SK-N-SH (cell line): ENCODE results near the gene SLC34A3. TPM values are rescaled to one million over a fixed set of nuclear protein-coding genes. Genes with fewer than 3 reads are reported as not detected.

Experiments used
- CTCF ChIA-PET: fragments of 300-600, 350-600 bp; formaldehyde crosslinking; extraction: SDS; loops from one replicate; lab custom pipeline; 2021; lab: Yijun Ruan, JAX
- POLR2A ChIA-PET: fragments of 350-600 bp; sonication (Branson Sonifier 250); formaldehyde crosslinking; extraction: SDS; loops from one replicate; lab custom pipeline; 2020; ENCODE audit warnings: antibody characterized with exemption, inconsistent platforms; lab: Yijun Ruan, JAX
- DNase-seq: peaks from one replicate; pipeline ENCODE4 v3.0.0; 2012
- H2AFZ ChIP-seq: fragments of 200-600 bp; sonication (generic); 2 replicates; pipeline ENCODE4 v1.8.1; 2016; ENCODE audit warnings: antibody characterized with exemption, mild to moderate bottlenecking, low read depth
- H3F3A ChIP-seq: fragments of 200-600 bp; sonication (generic); replicated peaks from 2 replicates; pipeline ENCODE3; 2016; ENCODE audit warnings: antibody characterized with exemption, mild to moderate bottlenecking; ENCODE audit not compliant: insufficient read depth
- H3K27ac ChIP-seq, 2 experiments: fragments of 200-500 bp in 1 of 2; fragments of 200-600 bp in 1 of 2; sonication (Bioruptor generic) in 1 of 2; sonication (generic), shearing (Covaris generic) in 1 of 2; 2 replicates each; pipeline versions ENCODE4 v1.5.1 to v1.6.1; 2014 to 2016; ENCODE audit warnings: low read depth in 2 of 2, inconsistent platforms in 1 of 2, low read length in 1 of 2, mild to moderate bottlenecking in 1 of 2, mixed read lengths in 1 of 2
- H3K27me3 ChIP-seq: fragments of 200-600 bp; sonication (generic), shearing (Covaris generic); 2 replicates; pipeline ENCODE4 v1.6.1; 2016; ENCODE audit warnings: mixed run types; ENCODE audit not compliant: insufficient read depth
- H3K36me3 ChIP-seq, 2 experiments: fragments of 200-500 bp in 1 of 2; fragments of 200-600 bp in 1 of 2; sonication (Bioruptor generic) in 1 of 2; sonication (generic) in 1 of 2; replicated peaks in 1 of 2; 2 replicates each; pipeline versions ENCODE3 to v1.5.1; 2014 to 2016; ENCODE audit warnings: low read length in 1 of 2, mild to moderate bottlenecking in 1 of 2; ENCODE audit not compliant: insufficient read depth in 2 of 2, control insufficient read depth in 1 of 2
- H3K4me1 ChIP-seq, 2 experiments: fragments of 200-500 bp in 1 of 2; fragments of 200-600 bp in 1 of 2; sonication (Bioruptor generic) in 1 of 2; sonication (generic), shearing (Covaris generic) in 1 of 2; 2 replicates each; pipeline versions ENCODE4 v1.5.1 to v1.6.1; 2014 to 2016; ENCODE audit warnings: low read depth in 1 of 2, low read length in 1 of 2, mixed run types in 1 of 2; ENCODE audit not compliant: insufficient read depth in 2 of 2, control insufficient read depth in 1 of 2
- H3K4me2 ChIP-seq: fragments of 200-600 bp; sonication (generic), shearing (Covaris generic); 2 replicates; pipeline ENCODE4 v1.6.1; 2017; ENCODE audit warnings: mixed run types
- H3K4me3 ChIP-seq, 2 experiments: fragments of 200-500 bp in 1 of 2; fragments of 200-600 bp in 1 of 2; sonication (Bioruptor generic) in 1 of 2; sonication (generic), shearing (Covaris generic) in 1 of 2; 2 replicates each; pipeline versions ENCODE4 v1.5.1 to v1.8.1; 2014 to 2016; ENCODE audit warnings: low read depth in 2 of 2, inconsistent platforms in 1 of 2, low read length in 1 of 2, mild to moderate bottlenecking in 1 of 2, mixed read lengths in 1 of 2, moderate library complexity in 1 of 2
- H3K79me2 ChIP-seq: fragments of 200-600 bp; sonication (generic); 2 replicates; pipeline ENCODE4 v1.8.1; 2017; ENCODE audit warnings: mild to moderate bottlenecking; ENCODE audit not compliant: insufficient read depth
- H3K9ac ChIP-seq: fragments of 200-600 bp; sonication (generic); 2 replicates; pipeline ENCODE4 v1.6.1; 2017; ENCODE audit warnings: mixed run types
- H3K9me2 ChIP-seq: fragments of 200-600 bp; sonication (generic); 2 replicates; pipeline ENCODE4 v1.6.1; 2017; ENCODE audit warnings: mixed run types
- H3K9me3 ChIP-seq: fragments of 200-600 bp; sonication (generic); 2 replicates; pipeline ENCODE4 v1.6.1; 2017; ENCODE audit warnings: mixed run types, mild to moderate bottlenecking, moderate library complexity
- H4K20me1 ChIP-seq: fragments of 200-600 bp; sonication (generic); 2 replicates; pipeline ENCODE4 v1.6.1; 2017; ENCODE audit warnings: mild to moderate bottlenecking, mixed run types; ENCODE audit not compliant: insufficient read depth
- CHD2 ChIP-seq: fragments of 150-350 bp; IDR thresholded peaks from 2 replicates; pipeline ENCODE4 v1.6.1; 2018; ENCODE audit warnings: low read length; ENCODE audit not compliant: partially characterized antibody
- CTCF ChIP-seq: fragments of 200-600 bp; sonication (generic); IDR thresholded peaks from 2 replicates; pipeline ENCODE4 v1.6.1; 2017; ENCODE audit warnings: antibody characterized with exemption, mild to moderate bottlenecking, moderate library complexity
- EZH2phosphoT487 ChIP-seq: fragments of 200-600 bp; sonication (generic); IDR thresholded peaks from 2 replicates; pipeline ENCODE4 v1.6.1; 2017; ENCODE audit warnings: low read depth, mixed run types, mild to moderate bottlenecking, antibody characterized with exemption, moderate library complexity, borderline replicate concordance
- FOSL2 ChIP-seq: IDR thresholded peaks from 2 replicates; pipeline ENCODE4 v1.4.0; 2012; ENCODE audit warnings: low read depth, mild to moderate bottlenecking, moderate library complexity, borderline replicate concordance
- FOXJ3 ChIP-seq: sonication (generic); formaldehyde crosslinking; IDR thresholded peaks from 2 replicates; pipeline ENCODE4 v1.5.1; 2020; ENCODE audit warnings: mild to moderate bottlenecking, missing genetic modification reagents
- GABPA ChIP-seq: IDR thresholded peaks from 2 replicates; pipeline ENCODE4 v1.4.0; 2012; ENCODE audit warnings: low read depth, mild to moderate bottlenecking
- MAX ChIP-seq: IDR thresholded peaks from 2 replicates; pipeline ENCODE4 v1.4.0; 2012; ENCODE audit warnings: low read depth
- RAD21 ChIP-seq: IDR thresholded peaks from 2 replicates; pipeline ENCODE4 v1.6.1; 2012; ENCODE audit warnings: mild to moderate bottlenecking, low read length
- RCOR1 ChIP-seq: fragments of 150-350 bp; IDR thresholded peaks from 2 replicates; pipeline ENCODE4 v1.6.1; 2017; ENCODE audit warnings: antibody characterized with exemption, low read length
- TAF1 ChIP-seq: IDR thresholded peaks from 2 replicates; pipeline ENCODE4 v1.6.1; 2012; ENCODE audit warnings: low read depth, mild to moderate bottlenecking, low read length, moderate library complexity, borderline replicate concordance
- YY1 ChIP-seq: IDR thresholded peaks from 2 replicates; pipeline ENCODE4 v1.4.0; 2012; ENCODE audit warnings: low read depth, mild to moderate bottlenecking
- WGBS: methylation state at CpG from one replicate; pipeline ENCODE4 v1.1.6; 2017; ENCODE audit warnings: low lambda C conversion rate; 5-methylcytosine and 5-hydroxymethylcytosine counted together
- polyA plus RNA-seq, 3 experiments: library from polyadenylated mRNA; depleted of rRNA; stranded (reverse); fragments of >200 nt; gene quantifications; 2 replicates each; pipeline ENCODE4 v1.2.3, GENCODE V29; 2012

SLC34A3 gene
- polyA plus RNA-seq, 1 of the 3 experiments (the other 2 are of a cell fraction) = not detected

GRCh38 chr9:137183980-137184595 is 46.6 kb upstream of the SLC34A3 start:
- H3K27me3 ChIP-seq = no peaks in the 10 kb centered on the region
- peaks cover 2% of the 10 kb centered on the region; the same call in 1 of the 2 replicates for H4K20me1 ChIP-seq
- no peaks in the 10 kb centered on the region for H3K9me2 ChIP-seq
- TF ChIP-seq EZH2phosphoT487 (no peak), YY1 (no peak), FOXJ3 (CRISPR knock-in tag) (no peak), MAX (no peak), CHD2 (no peak), GABPA (no peak), RAD21 (no peak)
- peaks cover 5% of the 10 kb centered on the region for H3F3A ChIP-seq
- 91% methylated on average over 24 of the region's 27 CpGs for WGBS
- CTCF ChIA-PET = no interaction called here
- POLR2A ChIA-PET = no interaction called here
- no peak overlapping the region for H3K4me2 ChIP-seq
- H3K9me3 ChIP-seq = no peaks in the 10 kb centered on the region
- no peak overlapping the region for H3K9ac ChIP-seq
- no peak for DNase-seq
- H2AFZ ChIP-seq = no peak overlapping the region
- no peak overlapping the region for H3K4me3 ChIP-seq
- H3K79me2 ChIP-seq = peaks cover 24% of the 10 kb centered on the region
- H3K27ac ChIP-seq = peak overlapping the region in 1 of 2 experiments; percentile 7; a peak in 1 of 4 replicates
- H3K4me1 ChIP-seq = peaks cover 6 to 24% of the 10 kb centered on the region in 2 experiments; a peak in 1 of 4 replicates
- peaks cover 0 to 62% of the 10 kb centered on the region in 2 experiments for H3K36me3 ChIP-seq

- Histone ChIP-seq H3K27me3 (no peaks in the 10 kb centered on the region), H3K27ac (no peak overlapping the region; a peak in 1 of 4 replicates), H3K4me3 (no peak overlapping the region), H3K9ac (no peak overlapping the region), H2AFZ (no peak overlapping the region), H3K9me2 (no peaks in the 10 kb centered on the region), H3K9me3 (no peaks in the 10 kb centered on the region), H4K20me1 (peaks cover 11% of the 10 kb centered on the region), H3K4me1 (peaks cover 12 to 34% of the 10 kb centered on the region in 2 experiments; a peak in 3 of 4 replicates), H3K36me3 (peaks cover 2 to 56% of the 10 kb centered on the region in 2 experiments), H3F3A (peaks cover 15% of the 10 kb centered on the region), H3K4me2 (no peak overlapping the region), H3K79me2 (peaks cover 34% of the 10 kb centered on the region)
- ChIA-PET POLR2A (no interaction called here), CTCF (interaction anchor here (1.4 kb wide), 1 partner anchor 52 kb away, joined by 4 read pairs; no protein-coding TSS in a partner anchor)
- DNase-seq = no peak
- no peak for TF ChIP-seq CTCF
- TF ChIP-seq FOSL2 = no peak
- no peak for TF ChIP-seq RCOR1
- no peak for TF ChIP-seq TAF1
- 95% methylated on average over 32 of the region's 48 CpGs for WGBS
These were observed 45.6 kb upstream of the SLC34A3 start for GRCh38 chr9:137184881-137185660.
